ENCODE data around the gene ABCB8. TPM values are rescaled to one million over a fixed set of nuclear protein-coding genes. Genes with fewer than 3 reads are reported as not detected.
"Not testable (repeated sequence)": the region's sequence is repeated elsewhere in the genome, so short reads cannot be mapped to it uniquely, and the experiment has no call there.

ABCB8 gene
- total RNA-seq, 4 donors from 2014 or later = 21.0 to 49.0 (median 31.6) TPM

DNA sequence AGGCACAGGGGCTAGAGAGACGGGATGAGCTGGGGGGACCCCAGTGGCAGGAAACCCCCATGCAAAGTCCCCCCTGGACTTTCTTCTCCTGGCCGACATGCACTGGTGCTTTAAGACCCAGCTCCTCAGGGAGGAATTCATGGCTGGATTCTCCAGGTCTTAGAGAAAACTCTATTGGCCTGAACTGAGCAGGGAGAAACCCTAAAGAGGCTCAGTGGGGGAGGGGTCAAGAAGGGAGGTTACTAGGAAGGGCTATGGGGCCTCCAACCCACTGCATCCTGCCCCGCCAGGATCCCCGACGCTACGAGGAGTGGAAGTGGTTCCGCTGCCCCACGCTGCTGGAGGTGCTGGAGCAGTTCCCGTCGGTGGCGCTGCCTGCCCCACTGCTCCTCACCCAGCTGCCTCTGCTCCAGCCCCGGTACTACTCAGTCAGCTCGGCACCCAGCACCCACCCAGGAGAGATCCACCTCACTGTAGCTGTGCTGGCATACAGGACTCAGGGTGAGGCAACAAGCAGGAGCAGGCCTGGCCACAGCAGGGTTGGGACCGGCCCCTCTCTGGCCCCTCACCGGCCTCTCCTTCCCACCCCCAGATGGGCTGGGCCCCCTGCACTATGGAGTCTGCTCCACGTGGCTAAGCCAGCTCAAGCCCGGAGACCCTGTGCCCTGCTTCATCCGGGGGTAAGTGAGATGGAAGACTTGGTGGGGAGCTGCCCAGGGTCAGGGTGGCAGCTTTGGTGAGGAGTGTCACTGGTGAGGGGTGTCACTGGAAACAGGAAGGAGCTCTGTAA, 17.7 kb upstream of the ABCB8 start:
- no peak for TF ChIP-seq POLR2A (IDR thresholded peaks at IDR 0.05)
- no peak for TF ChIP-seq EP300 (IDR thresholded peaks at IDR 0.05)
- TF ChIP-seq, protein P1, sequence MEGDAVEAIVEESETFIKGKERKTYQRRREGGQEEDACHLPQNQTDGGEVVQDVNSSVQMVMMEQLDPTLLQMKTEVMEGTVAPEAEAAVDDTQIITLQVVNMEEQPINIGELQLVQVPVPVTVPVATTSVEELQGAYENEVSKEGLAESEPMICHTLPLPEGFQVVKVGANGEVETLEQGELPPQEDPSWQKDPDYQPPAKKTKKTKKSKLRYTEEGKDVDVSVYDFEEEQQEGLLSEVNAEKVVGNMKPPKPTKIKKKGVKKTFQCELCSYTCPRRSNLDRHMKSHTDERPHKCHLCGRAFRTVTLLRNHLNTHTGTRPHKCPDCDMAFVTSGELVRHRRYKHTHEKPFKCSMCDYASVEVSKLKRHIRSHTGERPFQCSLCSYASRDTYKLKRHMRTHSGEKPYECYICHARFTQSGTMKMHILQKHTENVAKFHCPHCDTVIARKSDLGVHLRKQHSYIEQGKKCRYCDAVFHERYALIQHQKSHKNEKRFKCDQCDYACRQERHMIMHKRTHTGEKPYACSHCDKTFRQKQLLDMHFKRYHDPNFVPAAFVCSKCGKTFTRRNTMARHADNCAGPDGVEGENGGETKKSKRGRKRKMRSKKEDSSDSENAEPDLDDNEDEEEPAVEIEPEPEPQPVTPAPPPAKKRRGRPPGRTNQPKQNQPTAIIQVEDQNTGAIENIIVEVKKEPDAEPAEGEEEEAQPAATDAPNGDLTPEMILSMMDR (IDR thresholded peaks at IDR 0.05) = no peak
- no peaks in the 10 kb centered on the region for H3K36me3 ChIP-seq
- no peak overlapping the region for H3K4me3 ChIP-seq
- peaks cover 2 to 77% of the 10 kb centered on the region in 2 donors for H3K27me3 ChIP-seq
- H3K27ac ChIP-seq = no peak overlapping the region
- 24 to 35% methylated on average over 14 to 16 of the region's 18 CpGs for WGBS, 2 donors
- peaks cover 0 to 45% (median 16%) of the 10 kb centered on the region in 4 donors for H3K4me1 ChIP-seq
- H3K9me3 ChIP-seq = no peaks in the 10 kb centered on the region
- DNase-seq (ENCODE audit: low spot score in 2 of 2) = no peak

DNA sequence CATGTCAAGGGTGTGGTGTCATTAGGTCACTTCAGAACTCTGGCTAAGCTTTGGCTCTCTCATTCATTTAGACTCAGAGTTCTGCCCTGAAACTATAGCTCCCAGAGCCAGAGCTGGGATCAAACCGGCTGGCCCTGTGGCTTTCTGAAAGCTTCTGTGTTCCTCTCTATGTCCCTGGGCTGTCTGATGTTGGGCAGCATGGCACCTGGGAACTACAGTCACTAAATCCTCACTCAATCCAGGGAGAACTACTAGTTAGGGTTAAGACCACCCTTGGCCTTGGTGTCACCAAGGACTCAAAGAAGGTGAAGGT, 17.2 kb upstream of the ABCB8 start:
- DNase-seq (ENCODE audit: low spot score in 2 of 2) = no peak
- no peak for TF ChIP-seq POLR2A (IDR thresholded peaks at IDR 0.05)
- TF ChIP-seq EP300 (IDR thresholded peaks at IDR 0.05) = no peak
- TF ChIP-seq, protein P1 (IDR thresholded peaks at IDR 0.05) = no peak
- no peaks in the 10 kb centered on the region for H3K9me3 ChIP-seq
- H3K36me3 ChIP-seq = no peaks in the 10 kb centered on the region
- WGBS, 2 donors = 29% methylated on average over 1 of the region's 1 CpG; no CpG with 5 or more reads in 1 of the 2 donors
- H3K4me1 ChIP-seq = peaks cover 0 to 45% (median 16%) of the 10 kb centered on the region in 4 donors
- no peak overlapping the region for H3K4me3 ChIP-seq
- H3K27me3 ChIP-seq = peaks cover 2 to 83% of the 10 kb centered on the region in 2 donors
- no peak overlapping the region for H3K27ac ChIP-seq

DNA sequence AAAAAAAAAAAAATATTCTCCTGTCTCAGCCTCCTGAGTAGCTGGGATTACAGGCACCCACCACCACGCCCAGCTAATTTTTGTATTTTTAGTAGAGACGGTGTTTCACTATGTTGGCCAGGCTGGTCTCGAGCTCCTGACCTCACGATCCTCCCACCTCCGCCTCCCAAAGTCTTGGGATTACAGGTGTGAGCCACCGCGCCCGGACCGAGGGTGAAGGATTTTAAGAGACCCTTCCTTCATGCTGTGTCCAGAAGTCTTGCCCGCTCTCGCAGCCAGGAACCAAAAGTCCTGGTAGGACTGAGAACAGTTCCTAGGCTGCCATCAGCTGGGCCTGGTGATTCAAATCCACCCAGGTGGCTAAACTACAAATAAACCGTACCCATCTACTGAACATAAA, 16.6 kb upstream of the ABCB8 start:
- not testable (repeated sequence) for DNase-seq (ENCODE audit: low spot score in 2 of 2); H3K9me3 ChIP-seq; H3K27ac ChIP-seq; H3K36me3 ChIP-seq; H3K4me3 ChIP-seq
- peaks cover 0 to 45% (median 16%) of the 10 kb centered on the region in 4 donors for H3K4me1 ChIP-seq
- H3K27me3 ChIP-seq = peaks cover 2 to 83% of the 10 kb centered on the region in 2 donors
- WGBS, 2 donors = 88 to 90% methylated on average over 12 of the region's 12 CpGs

DNA sequence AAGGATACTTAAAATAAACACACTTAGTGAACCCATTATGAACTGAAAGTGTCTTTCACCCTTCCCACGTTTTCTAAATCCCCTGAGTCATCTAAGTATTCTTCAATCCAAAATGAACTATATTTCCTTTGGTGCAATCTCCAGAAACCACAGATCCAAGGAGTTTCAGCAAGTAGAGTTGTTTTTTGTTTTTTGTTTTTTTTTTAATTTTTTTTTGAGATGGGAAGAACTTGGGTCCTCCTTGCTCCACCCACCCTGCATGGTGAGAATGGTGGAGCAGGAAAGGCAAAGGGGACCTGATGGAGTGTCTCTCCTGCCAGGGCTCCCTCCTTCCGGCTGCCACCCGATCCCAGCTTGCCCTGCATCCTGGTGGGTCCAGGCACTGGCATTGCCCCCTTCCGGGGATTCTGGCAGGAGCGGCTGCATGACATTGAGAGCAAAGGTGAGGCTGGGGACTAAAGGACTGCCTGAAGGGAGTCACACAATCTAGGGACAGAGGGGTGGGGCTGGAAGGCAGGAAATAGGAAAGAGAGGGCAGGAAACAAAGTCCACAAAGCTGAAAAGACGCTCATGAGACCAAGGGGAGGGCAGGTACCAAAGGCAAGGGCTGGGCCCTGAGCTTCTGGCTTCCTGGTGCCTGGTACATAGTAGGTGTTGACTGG, 16.1 kb upstream of the ABCB8 start:
- peaks cover 0 to 42% (median 16%) of the 10 kb centered on the region in 4 donors for H3K4me1 ChIP-seq
- no peaks in the 10 kb centered on the region for H3K36me3 ChIP-seq
- 68 to 81% methylated on average over 6 of the region's 6 CpGs for WGBS, 2 donors
- no peak overlapping the region for H3K27ac ChIP-seq
- H3K27me3 ChIP-seq = peaks cover 2 to 82% of the 10 kb centered on the region in 2 donors
- no peak overlapping the region for H3K4me3 ChIP-seq
- H3K9me3 ChIP-seq = no peaks in the 10 kb centered on the region
- DNase-seq (ENCODE audit: low spot score in 2 of 2) = no peak
- TF ChIP-seq, protein P1 (IDR thresholded peaks at IDR 0.05) = no peak
- TF ChIP-seq POLR2A (IDR thresholded peaks at IDR 0.05) (no peak), EP300 (IDR thresholded peaks at IDR 0.05) (no peak)

DNA sequence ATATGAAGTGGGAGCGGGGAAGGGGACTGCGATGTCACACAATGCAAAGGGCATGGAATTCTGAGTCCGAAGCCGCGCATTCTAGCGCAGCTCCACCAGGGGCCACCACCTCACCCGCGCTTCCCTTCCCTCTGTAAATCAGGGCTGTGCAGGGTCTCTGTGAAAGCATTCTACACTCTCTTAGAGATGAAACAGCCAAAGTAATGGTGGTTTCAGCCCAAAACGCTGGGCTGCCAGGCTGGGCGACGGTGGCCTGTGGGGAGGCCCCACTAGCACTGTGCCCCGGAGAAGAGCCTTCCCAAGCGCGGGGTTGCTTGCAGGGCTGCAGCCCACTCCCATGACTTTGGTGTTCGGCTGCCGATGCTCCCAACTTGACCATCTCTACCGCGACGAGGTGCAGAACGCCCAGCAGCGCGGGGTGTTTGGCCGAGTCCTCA, 15.3 kb upstream of the ABCB8 start:
- TF ChIP-seq, protein P1 (IDR thresholded peaks at IDR 0.05) = peak; percentile 7 to 43 (median 35)
- TF ChIP-seq POLR2A (IDR thresholded peaks at IDR 0.05) (no peak), EP300 (IDR thresholded peaks at IDR 0.05) (no peak)
- peaks cover 2 to 83% of the 10 kb centered on the region in 2 donors for H3K27me3 ChIP-seq
- no peak overlapping the region for H3K4me3 ChIP-seq
- WGBS, 2 donors = 17 to 26% methylated on average over 5 to 17 of the region's 23 CpGs
- peaks cover 0 to 41% (median 18%) of the 10 kb centered on the region in 4 donors for H3K4me1 ChIP-seq
- no peaks in the 10 kb centered on the region for H3K9me3 ChIP-seq
- no peaks in the 10 kb centered on the region for H3K36me3 ChIP-seq
- no peak for DNase-seq (ENCODE audit: low spot score in 2 of 2)
- no peak overlapping the region for H3K27ac ChIP-seq

Data from tibial nerve (tissue), 4 donors.